GDM1 (cell line): ENCODE results near the gene TENT4A.
A peak's percentile ranks its signal among the peaks of the same experiment; 100 is the strongest.

ENCODE experiments used
- DNase-seq: peaks from one replicate; lab custom pipeline; 2025; lab: John Stamatoyannopoulos, UW

TENT4A gene

DNA sequence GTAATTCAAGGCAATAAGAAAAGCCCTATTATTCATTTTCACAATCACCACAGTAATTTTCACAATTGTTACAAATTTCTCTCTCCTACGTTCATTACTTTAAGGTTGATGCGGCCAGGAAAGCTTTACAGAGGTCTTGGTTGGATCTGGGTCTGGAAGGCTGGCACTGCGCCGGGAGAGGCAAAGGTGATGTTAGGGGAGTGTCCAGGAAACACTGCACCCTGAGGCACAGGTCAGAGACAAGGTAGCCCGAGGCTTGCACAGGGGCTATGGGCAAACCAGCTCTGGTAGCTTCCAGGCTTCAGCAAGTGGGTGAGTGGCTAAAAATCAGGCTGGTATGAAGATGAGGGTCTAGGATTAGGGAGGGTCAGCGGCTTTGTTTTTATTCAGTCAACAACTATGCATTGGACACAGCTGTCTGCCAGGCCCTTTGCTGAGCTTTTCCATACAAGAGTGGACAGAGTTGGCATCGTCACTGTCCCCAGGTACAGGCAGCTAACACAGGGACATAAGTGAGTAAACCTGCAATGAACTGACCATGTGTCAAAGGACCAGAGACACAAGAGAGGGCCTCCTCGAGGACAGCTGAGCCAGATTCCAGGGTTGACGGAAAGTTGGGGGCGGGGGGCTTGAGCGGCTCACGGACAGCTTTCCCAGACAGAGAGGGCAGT is 12.4 kb upstream of the TENT4A start:
- DNase-seq = no peak

GRCh38 chr5:6701491-6701890 is 11.7 kb upstream of the TENT4A start:
- no peak for DNase-seq

DNA sequence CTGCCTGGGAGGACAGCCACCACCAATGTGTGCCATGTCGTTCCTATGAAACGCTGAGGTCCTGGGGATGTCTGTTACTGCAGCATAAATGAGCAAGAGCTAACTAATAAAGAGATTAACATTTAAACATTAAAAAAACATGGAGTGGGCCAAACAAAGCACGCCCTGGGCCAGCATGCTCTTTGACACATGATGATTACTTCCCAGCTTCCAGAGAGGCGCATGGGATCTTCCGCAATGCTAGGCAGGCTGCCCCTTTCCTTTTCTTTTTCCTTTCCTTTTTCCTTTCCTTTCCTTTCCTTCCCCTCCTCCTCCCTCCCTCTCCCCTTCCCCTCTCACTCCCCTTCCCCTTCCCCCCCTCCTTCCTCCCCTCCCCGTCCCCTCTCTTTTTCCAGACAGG is 10.6 kb upstream of the TENT4A start:
- DNase-seq = no peak

DNA sequence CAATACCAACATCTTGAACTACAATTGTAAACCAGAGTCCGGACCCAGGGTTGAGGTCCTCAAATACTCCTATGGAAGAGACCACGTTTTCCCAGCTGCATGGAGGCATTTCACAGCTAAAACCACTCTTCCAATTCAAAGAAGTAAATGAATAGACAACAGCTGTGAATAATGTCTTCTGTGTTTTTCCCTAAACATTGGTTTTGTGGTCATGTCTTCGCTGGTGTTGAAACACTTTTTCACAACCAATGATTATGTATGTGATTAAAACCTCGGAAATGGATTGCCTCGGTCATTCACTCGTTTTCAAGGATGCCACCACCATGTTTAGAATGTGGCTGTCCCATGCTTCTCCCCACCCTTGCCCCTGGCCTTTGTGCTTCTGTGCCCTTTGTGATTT is 9.4 kb upstream of the TENT4A start:
- DNase-seq = no peak

DNA sequence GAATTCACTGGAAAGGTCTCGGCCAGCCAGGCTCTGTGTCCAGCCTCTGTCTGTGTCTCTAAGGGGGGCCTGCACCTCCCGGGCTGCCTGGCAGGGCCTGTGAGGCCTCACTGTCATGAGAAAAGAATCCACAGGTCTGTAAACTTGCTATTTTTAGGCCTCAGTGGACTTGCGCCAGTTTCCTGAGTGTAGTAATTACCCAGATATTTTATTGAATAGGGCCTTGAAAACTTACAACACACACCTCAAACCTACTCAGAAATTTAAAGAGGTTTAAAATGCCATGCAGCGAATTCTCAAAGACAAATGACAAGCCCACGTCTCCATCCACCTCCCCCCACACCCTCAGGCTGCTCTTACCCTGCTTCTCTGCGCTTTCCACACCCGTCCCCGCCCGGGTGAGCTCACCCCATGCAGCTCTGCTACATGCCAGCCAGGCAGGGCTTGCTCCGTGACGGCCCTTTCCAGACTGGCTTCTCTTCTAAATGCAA is 8.8 kb upstream of the TENT4A start:
- no peak for DNase-seq

DNA sequence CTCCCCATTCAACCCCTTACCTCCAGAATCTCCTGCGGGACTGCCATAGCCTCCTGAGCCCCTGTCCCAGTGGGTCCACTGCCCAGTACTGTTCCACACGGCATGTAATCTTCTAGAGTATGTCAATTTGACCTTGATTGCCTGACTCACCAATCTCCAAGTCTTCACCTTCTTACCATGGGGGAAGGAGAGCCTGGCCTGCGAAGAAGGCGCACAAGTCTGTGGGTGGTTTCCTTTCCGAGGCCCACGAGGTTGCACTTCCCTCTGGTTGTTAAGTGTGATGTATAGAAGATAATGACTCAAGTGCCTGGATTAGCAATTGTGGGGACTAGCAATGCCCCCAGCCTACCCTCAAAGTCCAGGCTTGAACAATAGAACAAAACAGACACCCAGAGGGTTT is 8.1 kb upstream of the TENT4A start:
- no peak for DNase-seq

GRCh38 chr5:6705959-6706358 is 7.3 kb upstream of the TENT4A start:
- no peak for DNase-seq

GRCh38 chr5:6707852-6708251 is 5.4 kb upstream of the TENT4A start:
- no peak for DNase-seq

- DNase-seq = no peak
Observed at GRCh38 chr5:6708814-6709213, 4.4 kb upstream of the TENT4A start.

- DNase-seq = no peak
Observed at GRCh38 chr5:6710070-6710469, 3.2 kb upstream of the TENT4A start.

DNA sequence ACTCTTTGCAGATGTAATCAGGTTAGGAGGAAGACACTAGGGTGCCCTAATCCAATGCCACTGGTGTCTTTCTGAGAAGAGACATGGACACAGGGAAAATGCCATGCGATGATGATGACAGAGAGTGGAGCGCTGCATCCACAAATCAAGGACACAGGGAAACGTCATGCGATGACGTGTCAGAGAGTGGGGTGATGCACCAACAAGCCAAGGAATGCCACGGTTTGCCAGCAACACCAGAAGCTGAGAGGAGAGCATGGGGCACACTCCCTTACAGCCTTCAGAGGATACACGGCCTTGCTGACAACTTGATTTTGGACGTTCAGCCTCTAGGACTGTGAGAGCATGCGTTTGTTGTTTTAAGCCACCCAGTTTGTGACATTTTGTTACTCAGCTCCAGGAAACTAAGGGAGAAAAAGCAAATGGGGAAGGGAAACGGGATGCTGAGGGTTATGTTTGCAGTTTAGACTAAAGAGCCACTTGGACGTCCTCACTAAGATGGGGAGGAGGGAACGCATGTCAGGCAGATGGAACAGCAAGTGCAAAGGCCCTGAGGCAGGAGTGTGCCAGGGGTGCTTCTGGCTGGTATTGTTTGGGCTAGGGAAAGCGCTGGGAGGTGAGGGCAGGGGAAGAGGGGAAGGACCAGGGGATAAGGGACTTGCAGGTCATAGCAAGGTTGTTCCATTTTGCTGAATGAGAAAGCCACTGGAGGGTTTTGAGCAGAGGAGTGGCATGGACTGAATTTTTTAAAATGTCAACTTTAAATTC is 2.5 kb upstream of the TENT4A start:
- no peak for DNase-seq

DNA sequence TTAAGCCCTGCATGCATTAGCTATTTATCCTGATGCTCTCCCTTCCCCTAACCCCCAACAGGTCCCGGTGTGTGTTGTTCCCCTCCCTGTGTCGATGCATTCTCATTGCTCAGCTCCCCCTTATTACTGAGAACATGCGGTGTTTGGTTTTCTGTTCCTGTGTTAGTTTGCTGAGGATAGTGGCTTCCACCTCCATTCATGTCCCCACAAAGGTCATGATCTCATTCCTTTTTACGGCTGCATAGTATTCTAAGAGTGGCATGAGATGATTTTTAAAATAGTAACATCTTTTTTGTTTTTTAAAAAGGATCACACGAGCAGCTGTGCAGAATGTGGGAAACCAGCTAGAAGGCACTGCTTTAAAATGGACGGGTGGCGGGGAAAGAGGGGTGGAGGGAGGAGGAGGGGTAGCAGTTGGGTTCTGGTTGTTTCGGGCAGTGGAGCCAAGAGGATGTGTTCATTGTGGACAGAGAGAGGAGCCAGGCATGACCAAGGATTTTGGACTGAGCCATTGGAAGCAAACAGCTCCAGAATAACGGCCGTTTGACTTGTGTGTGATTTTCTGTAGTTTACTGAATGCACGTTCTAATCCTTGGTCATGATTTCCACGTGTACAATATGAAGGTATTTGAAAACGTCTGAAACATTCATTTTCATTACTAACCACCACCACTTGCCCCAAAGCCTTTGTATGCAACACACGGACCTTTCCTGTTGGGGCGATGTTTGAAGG is 1.7 kb upstream of the TENT4A start:
- DNase-seq = no peak

DNA sequence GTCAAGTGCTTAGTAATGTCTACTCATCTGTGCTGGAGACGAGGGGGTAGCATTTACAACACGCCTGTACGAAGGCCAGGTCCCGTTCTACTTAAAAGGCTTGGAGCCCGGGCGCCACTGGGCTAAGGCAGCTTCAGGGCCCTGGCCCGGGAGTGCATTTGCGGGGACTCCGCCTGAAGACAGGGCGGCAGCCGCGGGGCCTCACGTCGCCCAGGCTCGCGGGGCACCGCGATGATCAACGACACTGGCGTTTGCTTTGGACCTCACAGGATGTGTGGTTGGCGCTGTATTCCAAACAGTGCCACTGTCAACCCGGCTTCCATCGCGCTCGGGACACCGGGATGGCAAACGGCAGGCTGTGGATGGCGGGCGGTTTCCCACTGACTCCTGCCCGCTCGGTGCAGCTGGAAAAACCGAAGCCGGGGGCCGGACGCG is 1.1 kb upstream of the TENT4A start:
- DNase-seq = peak; percentile 29

DNA sequence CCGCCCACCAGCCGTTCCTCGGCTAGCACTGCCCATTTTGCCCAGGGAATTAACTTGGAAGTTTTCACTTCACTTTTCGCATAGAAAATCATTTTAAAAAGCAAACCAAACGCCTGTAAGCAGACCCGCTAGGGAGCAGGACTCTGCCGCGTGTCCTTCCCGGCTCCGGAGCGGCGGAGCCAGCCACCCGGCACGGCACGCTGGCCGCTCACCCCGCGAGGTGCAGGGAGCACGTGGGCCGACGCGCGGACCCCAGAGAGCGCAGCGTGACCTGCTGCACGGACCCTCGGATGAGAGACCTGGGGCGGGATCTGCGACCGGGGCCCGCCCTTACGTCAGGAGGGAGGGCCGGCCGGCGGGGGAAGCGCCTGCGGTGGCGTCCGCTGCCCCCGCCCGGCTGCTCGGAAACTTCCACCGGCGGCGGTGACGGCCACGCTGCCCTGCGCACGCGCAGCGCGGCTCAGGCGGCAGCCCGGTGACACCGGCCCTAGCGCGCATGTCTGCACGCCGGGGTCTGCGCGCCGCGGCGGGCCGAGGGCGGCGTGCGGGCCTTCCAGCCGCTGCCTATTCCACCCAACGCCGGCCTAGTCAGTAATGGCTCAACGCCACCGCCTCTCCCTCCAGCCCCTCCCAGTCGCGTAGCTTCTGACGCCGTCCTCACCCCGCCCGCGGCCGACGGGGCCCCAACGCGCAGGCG is 507 bp upstream of the TENT4A start:
- peak; percentile 95 for DNase-seq

- no peak for DNase-seq
Observed at GRCh38 chr5:6714226-6715041, 1.2 kb downstream of the TENT4A start.

- DNase-seq = no peak
Observed at GRCh38 chr5:6715271-6715670, 2.0 kb downstream of the TENT4A start.

- DNase-seq = no peak
Observed at GRCh38 chr5:6715758-6716628, 2.8 kb downstream of the TENT4A start.

GRCh38 chr5:6716629-6717149 is 3.5 kb downstream of the TENT4A start:
- no peak for DNase-seq

DNA sequence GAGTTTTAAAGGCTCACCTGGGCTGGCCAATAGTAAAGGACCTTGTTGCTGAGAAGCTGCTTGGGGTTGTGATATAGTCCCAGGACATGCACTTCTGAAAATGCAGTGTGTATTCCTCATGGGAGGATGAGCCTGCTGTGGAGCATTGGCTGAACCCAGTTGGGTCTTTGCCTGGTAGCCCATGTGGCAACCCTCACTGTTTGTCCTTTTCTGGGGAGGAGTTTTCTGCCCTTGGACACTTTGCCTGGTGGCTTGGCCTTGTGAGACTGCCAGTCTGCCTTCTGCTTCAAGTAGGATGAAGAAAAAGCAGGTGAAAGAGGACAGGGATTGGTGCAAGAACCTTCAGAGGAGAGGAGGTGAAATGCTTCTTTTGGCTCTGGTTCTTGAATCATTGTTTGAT is 4.0 kb downstream of the TENT4A start:
- no peak for DNase-seq

DNA sequence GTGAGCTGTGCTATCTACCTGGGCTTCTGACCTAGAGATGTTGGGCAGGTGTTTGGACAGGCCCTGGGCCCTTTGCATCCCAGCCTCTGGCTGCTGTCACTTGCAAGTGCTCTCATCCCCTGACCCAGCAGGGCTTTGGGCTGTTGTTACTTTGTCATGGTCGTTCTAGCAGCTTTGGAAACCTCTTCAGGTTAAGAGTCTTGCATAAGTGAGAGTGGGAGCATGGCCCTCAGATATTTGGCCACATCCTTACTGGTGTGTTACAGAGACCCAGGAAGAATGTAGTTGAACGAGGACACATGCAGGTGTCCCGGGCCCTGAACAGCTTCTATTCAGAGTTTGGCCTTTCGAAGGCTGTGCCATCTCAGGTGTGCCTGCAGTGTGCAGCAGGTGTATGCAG is 4.5 kb downstream of the TENT4A start:
- DNase-seq = no peak
